HepG2 (cell line): Measurements from ENCODE around the gene SLC35E4. TPM values are rescaled to one million over a fixed set of nuclear protein-coding genes. Genes with fewer than 3 reads are reported as not detected.

Source experiments
- ATF7-NPFF ChIP-seq: sonication (generic); formaldehyde crosslinking; IDR thresholded peaks from 2 replicates; pipeline ENCODE4 v1.8.1; 2023; ENCODE audit warnings: mild to moderate bottlenecking, low read depth, missing genetic modification reagents, moderate library complexity
- ELF1 ChIP-seq: sonication (generic); formaldehyde crosslinking; IDR thresholded peaks from 2 replicates; pipeline ENCODE4 v1.4.0; 2020; ENCODE audit warnings: missing genetic modification reagents
- ELF3 ChIP-seq: IDR thresholded peaks from 2 replicates; pipeline ENCODE4 v1.6.1; 2016; ENCODE audit warnings: missing genetic modification reagents, missing compliant biosample characterization
- GABPB1 ChIP-seq: IDR thresholded peaks from 2 replicates; pipeline ENCODE4 v1.6.1; 2016; ENCODE audit warnings: mild to moderate bottlenecking, missing genetic modification reagents, moderate library complexity, missing compliant biosample characterization
- HNRNPLL ChIP-seq: fragments of 200-400 bp; formaldehyde crosslinking; IDR thresholded peaks from 2 replicates; pipeline ENCODE4 v1.6.1; 2017; ENCODE audit warnings: mild to moderate bottlenecking, low read depth, low read length; ENCODE audit not compliant: poor library complexity, severe bottlenecking
- KAT8 ChIP-seq: IDR thresholded peaks from 2 replicates; pipeline ENCODE4 v1.6.1; 2016; ENCODE audit warnings: missing genetic modification reagents, missing compliant biosample characterization
- KDM4B ChIP-seq: sonication (generic); formaldehyde crosslinking; IDR thresholded peaks from 2 replicates; pipeline ENCODE4 v1.4.0; 2020; ENCODE audit warnings: missing genetic modification reagents
- KLF13 ChIP-seq: sonication (generic); formaldehyde crosslinking; IDR thresholded peaks from 2 replicates; pipeline ENCODE4 v1.4.0; 2020; ENCODE audit warnings: mild to moderate bottlenecking, missing genetic modification reagents
- SAP130 ChIP-seq: IDR thresholded peaks from 2 replicates; pipeline ENCODE4 v1.6.1; 2016; ENCODE audit warnings: low read depth
- STAG1 ChIP-seq: sonication (generic); formaldehyde crosslinking; IDR thresholded peaks from 2 replicates; pipeline ENCODE4 v1.4.0; 2020; ENCODE audit warnings: missing genetic modification reagents
- XRCC5 ChIP-seq: fragments of 200-400 bp; formaldehyde crosslinking; optimal IDR thresholded peaks from 2 replicates; pipeline ENCODE3; 2017; ENCODE audit warnings: mild to moderate bottlenecking, low read length
- ZFP36 ChIP-seq: fragments of 150-350 bp; IDR thresholded peaks from 2 replicates; pipeline ENCODE4 v1.6.1; 2018; ENCODE audit warnings: borderline replicate concordance, low read length, low read depth; ENCODE audit not compliant: partially characterized antibody
- ZNF224 ChIP-seq: sonication (generic); formaldehyde crosslinking; IDR thresholded peaks from 2 replicates; pipeline ENCODE4 v1.5.0; 2020; ENCODE audit warnings: mild to moderate bottlenecking, missing genetic modification reagents
- ZSCAN25 ChIP-seq: sonication (generic); formaldehyde crosslinking; IDR thresholded peaks from 2 replicates; pipeline ENCODE4 v1.8.0; 2022; ENCODE audit warnings: mild to moderate bottlenecking, missing genetic modification reagents
- polyA plus RNA-seq, 8 experiments: library from polyadenylated mRNA; depleted of rRNA in 3 of 8; stranded (reverse) in 7 of 8; unstranded in 1 of 8; fragments of >200 nt; fragmentation: Illumina TruSeq in 4 of 8; extraction: Trizol in 4 of 8; gene quantifications; 2 replicates each; pipeline versions ENCODE4 v1.2.1 to v1.2.3, GENCODE V29; 2011 to 2016; ENCODE audit warnings: low read depth in 4 of 8, missing spikeins in 1 of 8, mixed read lengths in 1 of 8; ENCODE audit not compliant: insufficient read depth in 1 of 8
- total RNA-seq, 5 experiments: library from RNA; depleted of rRNA; stranded (reverse); fragments of >200 nt; fragmentation: Illumina TruSeq; extraction: Trizol; gene quantifications; 2 replicates each; pipeline ENCODE4 v1.2.3, GENCODE V29; 2016; ENCODE audit warnings: low read depth in 1 of 5
- TF ChIP-seq, protein P1 (sequence below): sonication (generic); formaldehyde crosslinking; IDR thresholded peaks from 2 replicates; pipeline ENCODE4 v1.5.0; 2020; ENCODE audit warnings: mild to moderate bottlenecking, missing genetic modification reagents
- TF ChIP-seq, protein P2 (sequence below): sonication (generic); formaldehyde crosslinking; IDR thresholded peaks from 2 replicates; pipeline ENCODE4 v1.5.0; 2020; ENCODE audit warnings: missing genetic modification reagents, mild to moderate bottlenecking, borderline replicate concordance
- TF ChIP-seq, protein P3 (sequence below): sonication (generic); formaldehyde crosslinking; IDR thresholded peaks from 2 replicates; pipeline ENCODE4 v1.5.0; 2020; ENCODE audit warnings: mild to moderate bottlenecking, missing genetic modification reagents
- TF ChIP-seq, protein P4 (sequence below), 2 experiments: sonication (generic) in 1 of 2; formaldehyde crosslinking in 1 of 2; IDR thresholded peaks; 2 replicates each; pipeline versions ENCODE4 v1.4.0 to v1.6.1; 2018 to 2020; ENCODE audit warnings: missing genetic modification reagents in 2 of 2, borderline replicate concordance in 1 of 2, low read depth in 1 of 2, mild to moderate bottlenecking in 1 of 2, missing biosample characterization in 1 of 2
- TF ChIP-seq, protein P5 (sequence below): sonication (generic); formaldehyde crosslinking; IDR thresholded peaks from 2 replicates; pipeline ENCODE4 v1.4.0; 2020; ENCODE audit warnings: missing genetic modification reagents, borderline replicate concordance

Gene SLC35E4
- total and polyA plus RNA-seq, 2 of the 13 experiments (the other 11 are each of a cell fraction or from before 2014, with no cell fraction given): 0.07 to 0.15 TPM

DNA sequence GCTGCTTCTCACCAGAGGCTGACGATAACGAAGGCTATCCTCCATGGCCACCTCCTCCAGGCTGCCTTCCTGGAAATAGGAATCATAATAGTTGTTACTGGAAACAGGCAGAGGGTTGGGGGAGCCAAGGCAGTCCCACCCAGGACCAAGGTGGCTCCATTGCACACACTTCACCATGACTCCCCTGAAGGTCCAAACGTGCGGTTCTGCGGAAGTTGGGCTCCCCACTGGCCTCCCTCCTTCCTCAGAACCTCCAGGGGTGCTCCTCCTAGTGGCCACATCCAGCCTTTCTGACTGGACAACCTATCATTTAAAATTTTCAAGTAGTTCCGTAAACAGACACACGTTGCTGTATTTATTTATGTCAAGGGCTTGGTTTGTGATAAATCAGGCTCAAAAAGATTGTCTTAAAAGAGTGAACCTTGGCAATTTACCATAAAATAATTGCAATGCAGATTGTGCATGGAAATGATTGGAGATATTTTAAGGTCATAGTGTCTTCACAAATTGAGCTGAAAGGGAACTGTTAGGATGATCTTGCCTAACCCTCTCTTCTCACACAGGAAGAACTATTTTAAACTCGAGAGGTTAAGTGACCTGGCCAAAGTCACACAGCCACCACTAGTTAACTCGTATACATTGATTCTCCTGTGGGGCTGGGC, 30.0 kb upstream of the SLC35E4 start (continued):
- TF ChIP-seq HNRNPLL (no peak), SAP130 (CRISPR knock-in tag) (peak; percentile 68), ELF1 (peak; percentile 44; the same call in 1 of the 2 replicates), GABPB1 (CRISPR knock-in tag) (0 out of 2 replicates have a peak, but pooled peaks have one; percentile 19), XRCC5 (peak; percentile 49), ATF7-NPFF (CRISPR knock-in tag) (no peak), ZNF224 (CRISPR knock-in tag) (no peak), ZSCAN25 (no peak), ZFP36 (peak; percentile 19), KDM4B (CRISPR knock-in tag) (0 out of 2 replicates have a peak, but pooled peaks have one; percentile 20), ELF3 (0 out of 2 replicates have a peak, but pooled peaks have one; percentile 16), STAG1 (CRISPR knock-in tag) (peak; percentile 38), KLF13 (no peak), KAT8 (CRISPR knock-in tag) (0 out of 2 replicates have a peak, but pooled peaks have one; percentile 26)
- TF ChIP-seq, protein P1, sequence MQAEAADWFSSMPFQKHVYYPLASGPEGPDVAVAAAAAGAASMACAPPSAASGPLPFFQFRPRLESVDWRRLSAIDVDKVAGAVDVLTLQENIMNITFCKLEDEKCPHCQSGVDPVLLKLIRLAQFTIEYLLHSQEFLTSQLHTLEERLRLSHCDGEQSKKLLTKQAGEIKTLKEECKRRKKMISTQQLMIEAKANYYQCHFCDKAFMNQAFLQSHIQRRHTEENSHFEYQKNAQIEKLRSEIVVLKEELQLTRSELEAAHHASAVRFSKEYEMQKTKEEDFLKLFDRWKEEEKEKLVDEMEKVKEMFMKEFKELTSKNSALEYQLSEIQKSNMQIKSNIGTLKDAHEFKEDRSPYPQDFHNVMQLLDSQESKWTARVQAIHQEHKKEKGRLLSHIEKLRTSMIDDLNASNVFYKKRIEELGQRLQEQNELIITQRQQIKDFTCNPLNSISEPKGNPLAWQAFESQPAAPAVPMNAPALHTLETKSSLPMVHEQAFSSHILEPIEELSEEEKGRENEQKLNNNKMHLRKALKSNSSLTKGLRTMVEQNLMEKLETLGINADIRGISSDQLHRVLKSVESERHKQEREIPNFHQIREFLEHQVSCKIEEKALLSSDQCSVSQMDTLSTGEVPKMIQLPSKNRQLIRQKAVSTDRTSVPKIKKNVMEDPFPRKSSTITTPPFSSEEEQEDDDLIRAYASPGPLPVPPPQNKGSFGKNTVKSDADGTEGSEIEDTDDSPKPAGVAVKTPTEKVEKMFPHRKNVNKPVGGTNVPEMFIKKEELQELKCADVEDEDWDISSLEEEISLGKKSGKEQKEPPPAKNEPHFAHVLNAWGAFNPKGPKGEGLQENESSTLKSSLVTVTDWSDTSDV: no peak
- TF ChIP-seq, protein P2, sequence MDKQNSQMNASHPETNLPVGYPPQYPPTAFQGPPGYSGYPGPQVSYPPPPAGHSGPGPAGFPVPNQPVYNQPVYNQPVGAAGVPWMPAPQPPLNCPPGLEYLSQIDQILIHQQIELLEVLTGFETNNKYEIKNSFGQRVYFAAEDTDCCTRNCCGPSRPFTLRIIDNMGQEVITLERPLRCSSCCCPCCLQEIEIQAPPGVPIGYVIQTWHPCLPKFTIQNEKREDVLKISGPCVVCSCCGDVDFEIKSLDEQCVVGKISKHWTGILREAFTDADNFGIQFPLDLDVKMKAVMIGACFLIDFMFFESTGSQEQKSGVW (CRISPR knock-in tag): no peak
- TF ChIP-seq, protein P3, sequence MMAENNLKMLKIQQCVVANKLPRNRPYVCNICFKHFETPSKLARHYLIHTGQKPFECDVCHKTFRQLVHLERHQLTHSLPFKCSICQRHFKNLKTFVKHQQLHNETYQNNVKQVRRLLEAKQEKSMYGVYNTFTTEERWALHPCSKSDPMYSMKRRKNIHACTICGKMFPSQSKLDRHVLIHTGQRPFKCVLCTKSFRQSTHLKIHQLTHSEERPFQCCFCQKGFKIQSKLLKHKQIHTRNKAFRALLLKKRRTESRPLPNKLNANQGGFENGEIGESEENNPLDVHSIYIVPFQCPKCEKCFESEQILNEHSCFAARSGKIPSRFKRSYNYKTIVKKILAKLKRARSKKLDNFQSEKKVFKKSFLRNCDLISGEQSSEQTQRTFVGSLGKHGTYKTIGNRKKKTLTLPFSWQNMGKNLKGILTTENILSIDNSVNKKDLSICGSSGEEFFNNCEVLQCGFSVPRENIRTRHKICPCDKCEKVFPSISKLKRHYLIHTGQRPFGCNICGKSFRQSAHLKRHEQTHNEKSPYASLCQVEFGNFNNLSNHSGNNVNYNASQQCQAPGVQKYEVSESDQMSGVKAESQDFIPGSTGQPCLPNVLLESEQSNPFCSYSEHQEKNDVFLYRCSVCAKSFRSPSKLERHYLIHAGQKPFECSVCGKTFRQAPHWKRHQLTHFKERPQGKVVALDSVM (CRISPR knock-in tag): peak; percentile 79
- TF ChIP-seq, protein P4, sequence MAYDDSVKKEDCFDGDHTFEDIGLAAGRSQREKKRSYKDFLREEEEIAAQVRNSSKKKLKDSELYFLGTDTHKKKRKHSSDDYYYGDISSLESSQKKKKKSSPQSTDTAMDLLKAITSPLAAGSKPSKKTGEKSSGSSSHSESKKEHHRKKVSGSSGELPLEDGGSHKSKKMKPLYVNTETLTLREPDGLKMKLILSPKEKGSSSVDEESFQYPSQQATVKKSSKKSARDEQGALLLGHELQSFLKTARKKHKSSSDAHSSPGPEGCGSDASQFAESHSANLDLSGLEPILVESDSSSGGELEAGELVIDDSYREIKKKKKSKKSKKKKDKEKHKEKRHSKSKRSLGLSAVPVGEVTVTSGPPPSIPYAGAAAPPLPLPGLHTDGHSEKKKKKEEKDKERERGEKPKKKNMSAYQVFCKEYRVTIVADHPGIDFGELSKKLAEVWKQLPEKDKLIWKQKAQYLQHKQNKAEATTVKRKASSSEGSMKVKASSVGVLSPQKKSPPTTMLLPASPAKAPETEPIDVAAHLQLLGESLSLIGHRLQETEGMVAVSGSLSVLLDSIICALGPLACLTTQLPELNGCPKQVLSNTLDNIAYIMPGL (CRISPR knock-in tag; IDR thresholded peaks at IDR 0.05; ENCODE audit: borderline replicate concordance in 1 of 2, low read depth in 1 of 2): 0 out of 4 replicates have a peak, but pooled peaks of 1 of the 2 experiments have one; percentile 47
- TF ChIP-seq, protein P5, sequence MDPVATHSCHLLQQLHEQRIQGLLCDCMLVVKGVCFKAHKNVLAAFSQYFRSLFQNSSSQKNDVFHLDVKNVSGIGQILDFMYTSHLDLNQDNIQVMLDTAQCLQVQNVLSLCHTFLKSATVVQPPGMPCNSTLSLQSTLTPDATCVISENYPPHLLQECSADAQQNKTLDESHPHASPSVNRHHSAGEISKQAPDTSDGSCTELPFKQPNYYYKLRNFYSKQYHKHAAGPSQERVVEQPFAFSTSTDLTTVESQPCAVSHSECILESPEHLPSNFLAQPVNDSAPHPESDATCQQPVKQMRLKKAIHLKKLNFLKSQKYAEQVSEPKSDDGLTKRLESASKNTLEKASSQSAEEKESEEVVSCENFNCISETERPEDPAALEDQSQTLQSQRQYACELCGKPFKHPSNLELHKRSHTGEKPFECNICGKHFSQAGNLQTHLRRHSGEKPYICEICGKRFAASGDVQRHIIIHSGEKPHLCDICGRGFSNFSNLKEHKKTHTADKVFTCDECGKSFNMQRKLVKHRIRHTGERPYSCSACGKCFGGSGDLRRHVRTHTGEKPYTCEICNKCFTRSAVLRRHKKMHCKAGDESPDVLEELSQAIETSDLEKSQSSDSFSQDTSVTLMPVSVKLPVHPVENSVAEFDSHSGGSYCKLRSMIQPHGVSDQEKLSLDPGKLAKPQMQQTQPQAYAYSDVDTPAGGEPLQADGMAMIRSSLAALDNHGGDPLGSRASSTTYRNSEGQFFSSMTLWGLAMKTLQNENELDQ (CRISPR knock-in tag): no peak
